Measurements from ENCODE around the gene AGPAT3.

AGPAT3 gene

GRCh38 chr21:43988506-43989230, 123.6 kb downstream of the AGPAT3 start:
- peaks cover 1% of the 10 kb centered on the region; the same call in 1 of the 2 replicates for H3K27me3 ChIP-seq (replicated peaks; ENCODE audit: control insufficient read depth, insufficient read depth, low read length)
- H3K4me3 ChIP-seq (replicated peaks; ENCODE audit: low read depth, low read length), result no peak overlapping the region
- H3K36me3 ChIP-seq (ENCODE audit: control insufficient read depth, insufficient read depth, low read length), result no peaks in the 10 kb centered on the region; the same call in 1 of the 2 replicates
- no peak for TF ChIP-seq CTCF (IDR thresholded peaks at IDR 0.05; ENCODE audit: insufficient read depth, low read length, poor library complexity, severe bottlenecking)
- DNase-seq (ENCODE audit: extremely low read depth, insufficient read length), result no peak

- no peak for TF ChIP-seq CTCF (IDR thresholded peaks at IDR 0.05; ENCODE audit: insufficient read depth, low read length, poor library complexity, severe bottlenecking)
- DNase-seq (ENCODE audit: extremely low read depth, insufficient read length), result no peak
- Histone ChIP-seq H3K4me3 (replicated peaks; ENCODE audit: low read depth, low read length) (no peak overlapping the region), H3K27me3 (replicated peaks; ENCODE audit: control insufficient read depth, insufficient read depth, low read length) (peaks cover 1% of the 10 kb centered on the region; the same call in 1 of the 2 replicates), H3K36me3 (ENCODE audit: control insufficient read depth, insufficient read depth, low read length) (no peaks in the 10 kb centered on the region)
These were observed 124.4 kb downstream of the AGPAT3 start for GRCh38 chr21:43989401-43989800.

GRCh38 chr21:43991447-43991991, 126.5 kb downstream of the AGPAT3 start:
- no peaks in the 10 kb centered on the region for H3K36me3 ChIP-seq (ENCODE audit: control insufficient read depth, insufficient read depth, low read length)
- DNase-seq (ENCODE audit: extremely low read depth, insufficient read length), result no peak
- TF ChIP-seq CTCF (IDR thresholded peaks at IDR 0.05; ENCODE audit: insufficient read depth, low read length, poor library complexity, severe bottlenecking), result no peak
- H3K27me3 ChIP-seq (replicated peaks; ENCODE audit: control insufficient read depth, insufficient read depth, low read length), result peaks cover 1% of the 10 kb centered on the region
- H3K4me3 ChIP-seq (replicated peaks; ENCODE audit: low read depth, low read length), result no peak overlapping the region

GRCh38 chr21:43992121-43992520, 127.1 kb downstream of the AGPAT3 start:
- no peak for DNase-seq (ENCODE audit: extremely low read depth, insufficient read length)
- Histone ChIP-seq H3K36me3 (ENCODE audit: control insufficient read depth, insufficient read depth, low read length) (no peaks in the 10 kb centered on the region), H3K27me3 (replicated peaks; ENCODE audit: control insufficient read depth, insufficient read depth, low read length) (peaks cover 1% of the 10 kb centered on the region), H3K4me3 (replicated peaks; ENCODE audit: low read depth, low read length) (no peak overlapping the region)
- TF ChIP-seq CTCF (IDR thresholded peaks at IDR 0.05; ENCODE audit: insufficient read depth, low read length, poor library complexity, severe bottlenecking), result no peak

GRCh38 chr21:43993420-43993934, 128.5 kb downstream of the AGPAT3 start:
- Histone ChIP-seq H3K4me3 (replicated peaks; ENCODE audit: low read depth, low read length) (no peak overlapping the region), H3K36me3 (ENCODE audit: control insufficient read depth, insufficient read depth, low read length) (no peaks in the 10 kb centered on the region), H3K27me3 (replicated peaks; ENCODE audit: control insufficient read depth, insufficient read depth, low read length) (peaks cover 1% of the 10 kb centered on the region)
- no peak for DNase-seq (ENCODE audit: extremely low read depth, insufficient read length)
- no peak for TF ChIP-seq CTCF (IDR thresholded peaks at IDR 0.05; ENCODE audit: insufficient read depth, low read length, poor library complexity, severe bottlenecking)

Data from GM06990 (cell line).